GM12878 (cell line): ENCODE results near the gene CACHD1.

ENCODE experiments used
- EP300 ChIP-seq, 2 experiments: fragments of 150-350 bp in 1 of 2; IDR thresholded peaks; 2 replicates each; pipeline ENCODE4 v1.6.1; 2011 to 2012; ENCODE audit warnings: low read depth in 2 of 2, low read length in 2 of 2, borderline replicate concordance in 1 of 2, improper control_type of control experiment in 1 of 2, inconsistent platforms in 1 of 2; ENCODE audit not compliant: control insufficient read depth in 1 of 2
- FOS ChIP-seq: IDR thresholded peaks from 3 replicates; pipeline ENCODE4 v1.6.1; 2011; ENCODE audit warnings: borderline replicate concordance; ENCODE audit not compliant: insufficient read length; ENCODE audit errors: extremely low read depth
- HCFC1 ChIP-seq: fragments of 150-350 bp; IDR thresholded peaks from 2 replicates; pipeline ENCODE4 v1.6.1; 2014; ENCODE audit warnings: low read length
- HDAC2 ChIP-seq: fragments of 200-600 bp; sonication (generic); IDR thresholded peaks from 2 replicates; pipeline ENCODE4 v1.6.1; 2017
- MXI1 ChIP-seq: fragments of 150-350 bp; IDR thresholded peaks from 2 replicates; pipeline ENCODE4 v1.6.1; 2011; ENCODE audit warnings: low read depth, mild to moderate bottlenecking, inconsistent platforms, low read length, improper control_type of control experiment
- NR2C1 ChIP-seq: fragments of 450-650 bp; IDR thresholded peaks from 2 replicates; pipeline ENCODE4 v1.6.1; 2017; ENCODE audit warnings: antibody characterized with exemption, mild to moderate bottlenecking, moderate library complexity
- NRF1 ChIP-seq: conservative IDR thresholded peaks from 2 replicates; pipeline ENCODE4 v1.6.1; 2011; ENCODE audit warnings: mild to moderate bottlenecking, low read depth, low read length, improper control_type of control experiment
- POLR2A ChIP-seq: IDR thresholded peaks from 2 replicates; pipeline ENCODE4 v1.6.1; 2011; ENCODE audit warnings: low read depth, mild to moderate bottlenecking, low read length
- RB1 ChIP-seq: fragments of 450-650 bp; formaldehyde crosslinking; IDR thresholded peaks from 2 replicates; pipeline ENCODE4 v1.6.1; 2017; ENCODE audit warnings: mild to moderate bottlenecking, borderline replicate concordance
- SMC3 ChIP-seq: IDR thresholded peaks from 2 replicates; pipeline ENCODE4 v1.6.1; 2011; ENCODE audit warnings: low read length, improper control_type of control experiment, borderline replicate concordance
- YBX1 ChIP-seq: fragments of 450-650 bp; IDR thresholded peaks from 2 replicates; pipeline ENCODE4 v1.6.1; 2016; ENCODE audit warnings: antibody characterized with exemption
- TF ChIP-seq, protein P1 (sequence below), 3 experiments: IDR thresholded peaks in 2 of 3; conservative IDR thresholded peaks in 1 of 3; 2 replicates each; pipeline ENCODE4 v1.5.1; 2011; ENCODE audit warnings: low read depth in 3 of 3, low read length in 3 of 3, mild to moderate bottlenecking in 3 of 3, control low read depth in 2 of 3, moderate library complexity in 2 of 3, inconsistent platforms in 1 of 3, mixed read lengths in 1 of 3; ENCODE audit not compliant: control insufficient read depth in 2 of 3, insufficient read depth in 1 of 3; ENCODE audit errors: extremely low read depth in 1 of 3
- TF ChIP-seq, protein P2 (sequence below): fragments of 450-650 bp; IDR thresholded peaks from 2 replicates; pipeline ENCODE4 v1.6.1; 2016; ENCODE audit warnings: mild to moderate bottlenecking

DNA sequence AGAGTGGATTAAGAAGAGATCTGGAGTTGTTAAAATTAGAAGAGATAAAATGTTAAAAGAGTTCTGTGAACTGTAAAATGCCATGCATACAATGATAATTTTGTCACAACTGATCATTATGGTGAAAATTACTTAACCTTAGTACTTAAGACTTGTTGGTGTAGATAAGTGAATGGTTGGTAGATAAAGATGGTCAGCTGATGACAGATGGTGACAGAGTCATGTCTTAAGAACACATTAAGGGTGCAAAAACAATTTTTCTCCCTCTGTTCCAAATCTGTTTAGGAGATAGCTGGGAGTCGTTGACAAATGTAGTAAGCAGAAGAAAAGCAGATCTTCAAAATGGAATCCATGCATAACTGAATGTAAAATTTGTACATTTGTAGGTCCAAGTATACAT lies 18.5 kb upstream of the CACHD1 start:
- TF ChIP-seq, protein P1, sequence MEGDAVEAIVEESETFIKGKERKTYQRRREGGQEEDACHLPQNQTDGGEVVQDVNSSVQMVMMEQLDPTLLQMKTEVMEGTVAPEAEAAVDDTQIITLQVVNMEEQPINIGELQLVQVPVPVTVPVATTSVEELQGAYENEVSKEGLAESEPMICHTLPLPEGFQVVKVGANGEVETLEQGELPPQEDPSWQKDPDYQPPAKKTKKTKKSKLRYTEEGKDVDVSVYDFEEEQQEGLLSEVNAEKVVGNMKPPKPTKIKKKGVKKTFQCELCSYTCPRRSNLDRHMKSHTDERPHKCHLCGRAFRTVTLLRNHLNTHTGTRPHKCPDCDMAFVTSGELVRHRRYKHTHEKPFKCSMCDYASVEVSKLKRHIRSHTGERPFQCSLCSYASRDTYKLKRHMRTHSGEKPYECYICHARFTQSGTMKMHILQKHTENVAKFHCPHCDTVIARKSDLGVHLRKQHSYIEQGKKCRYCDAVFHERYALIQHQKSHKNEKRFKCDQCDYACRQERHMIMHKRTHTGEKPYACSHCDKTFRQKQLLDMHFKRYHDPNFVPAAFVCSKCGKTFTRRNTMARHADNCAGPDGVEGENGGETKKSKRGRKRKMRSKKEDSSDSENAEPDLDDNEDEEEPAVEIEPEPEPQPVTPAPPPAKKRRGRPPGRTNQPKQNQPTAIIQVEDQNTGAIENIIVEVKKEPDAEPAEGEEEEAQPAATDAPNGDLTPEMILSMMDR (IDR thresholded peaks at IDR 0.05 in 2 of 3, conservative IDR thresholded peaks at IDR 0.05 in 1 of 3; ENCODE audit: control insufficient read depth in 2 of 3, extremely low read depth in 1 of 3, insufficient read depth in 1 of 3, low read depth in 3 of 3, low read length in 3 of 3) = no peak
- TF ChIP-seq MXI1 (no peak), SMC3 (no peak), POLR2A (no peak), RB1 (no peak), EP300 (IDR thresholded peaks at IDR 0.05; ENCODE audit: borderline replicate concordance in 1 of 2, control insufficient read depth in 1 of 2, low read depth in 2 of 2, low read length in 2 of 2) (no peak), HDAC2 (no peak), NR2C1 (no peak), NRF1 (no peak), FOS (no peak), HCFC1 (no peak), YBX1 (no peak)
- TF ChIP-seq, protein P2, sequence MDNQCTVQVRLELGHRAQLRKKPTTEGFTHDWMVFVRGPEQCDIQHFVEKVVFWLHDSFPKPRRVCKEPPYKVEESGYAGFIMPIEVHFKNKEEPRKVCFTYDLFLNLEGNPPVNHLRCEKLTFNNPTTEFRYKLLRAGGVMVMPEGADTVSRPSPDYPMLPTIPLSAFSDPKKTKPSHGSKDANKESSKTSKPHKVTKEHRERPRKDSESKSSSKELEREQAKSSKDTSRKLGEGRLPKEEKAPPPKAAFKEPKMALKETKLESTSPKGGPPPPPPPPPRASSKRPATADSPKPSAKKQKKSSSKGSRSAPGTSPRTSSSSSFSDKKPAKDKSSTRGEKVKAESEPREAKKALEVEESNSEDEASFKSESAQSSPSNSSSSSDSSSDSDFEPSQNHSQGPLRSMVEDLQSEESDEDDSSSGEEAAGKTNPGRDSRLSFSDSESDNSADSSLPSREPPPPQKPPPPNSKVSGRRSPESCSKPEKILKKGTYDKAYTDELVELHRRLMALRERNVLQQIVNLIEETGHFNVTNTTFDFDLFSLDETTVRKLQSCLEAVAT = no peak
